Thoracic aorta (tissue), 2 donors: Measurements from ENCODE around the gene CDR2. TPM values are rescaled to one million over a fixed set of nuclear protein-coding genes. Genes with fewer than 3 reads are reported as not detected.

ENCODE experiments used
- ATAC-seq: fragments of 150-250 bp; one replicate; pipeline ENCODE4 v1.8.0; 2017; ENCODE audit warnings: low read depth; ENCODE audit not compliant: insufficient number of reproducible peaks, low FRiP score
- DNase-seq: peaks from one replicate; pipeline ENCODE4 v3.0.0-alpha.2; 2020; ENCODE audit warnings: low spot score
- H3K27ac ChIP-seq, 2 donors: fragments of 200-600 bp; sonication (generic); 1 replicate in 1 of 2; 2 replicates in 1 of 2; pipeline ENCODE4 v1.5.1; 2016; ENCODE audit warnings: mild to moderate bottlenecking in 2 of 2, moderate library complexity in 2 of 2
- H3K27me3 ChIP-seq: fragments of 200-600 bp; sonication (generic); replicated peaks from 2 replicates; pipeline ENCODE4 v1.6.0; 2016; ENCODE audit warnings: mild to moderate bottlenecking; ENCODE audit not compliant: insufficient read depth
- H3K36me3 ChIP-seq: fragments of 200-600 bp; sonication (generic); one replicate; pipeline ENCODE4 v1.5.1; 2016
- H3K4me1 ChIP-seq, 2 donors: fragments of 200-600 bp; sonication (generic); 1 replicate in 1 of 2; 2 replicates in 1 of 2; pipeline versions ENCODE4 v1.5.1 to v1.6.0; 2016; ENCODE audit warnings: low read depth in 2 of 2, mild to moderate bottlenecking in 1 of 2; ENCODE audit not compliant: control insufficient read depth in 1 of 2
- H3K4me3 ChIP-seq: fragments of 200-600 bp; sonication (generic); 2 replicates; pipeline ENCODE4 v1.5.1; 2016; ENCODE audit warnings: mild to moderate bottlenecking
- H3K9me3 ChIP-seq: fragments of 200-600 bp; sonication (generic); 2 replicates; pipeline ENCODE4 v1.5.1; 2016
- total RNA-seq, 2 donors: library from RNA; depleted of rRNA; stranded (reverse); fragments of >200 nt; gene quantifications; one replicate each; pipeline versions ENCODE4 v1.1.0 to v1.2.3, GENCODE V29; 2016
- TF ChIP-seq, protein P1 (sequence below): fragments of 200-600 bp; sonication (generic); IDR thresholded peaks from one replicate; pipeline ENCODE4 v1.5.1; 2019; ENCODE audit warnings: antibody characterized with exemption

Gene CDR2
- total RNA-seq, 2 donors from 2014 or later = 41.2 to 55.0 TPM

DNA sequence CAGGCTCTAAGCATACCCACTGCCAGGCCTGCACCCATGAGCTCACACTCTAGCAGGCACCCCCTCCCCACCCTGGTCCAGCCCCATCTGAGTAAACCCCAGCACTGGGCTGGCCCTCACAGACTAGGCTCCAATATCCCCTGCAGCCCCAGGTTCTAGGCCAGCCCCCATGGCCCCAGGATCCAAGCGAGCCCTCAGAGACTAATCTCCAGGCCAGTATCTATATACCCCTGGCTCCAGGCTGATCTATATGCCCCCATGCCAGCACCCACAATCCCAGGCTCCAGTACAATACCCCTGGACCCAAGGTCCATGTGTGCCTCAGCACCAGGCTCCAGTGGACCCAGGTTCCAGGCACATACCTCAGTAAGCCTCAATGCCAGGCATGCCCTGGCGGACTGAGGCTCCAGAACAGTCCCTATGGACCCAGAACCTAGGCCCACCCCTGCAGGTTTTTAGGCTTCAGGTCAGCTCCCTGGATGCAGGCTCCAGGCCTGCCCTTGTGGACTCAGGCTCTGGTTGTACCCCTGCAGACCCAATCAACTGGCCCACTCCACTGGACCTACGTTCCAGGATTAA, 38.7 kb downstream of the CDR2 start:
- Histone ChIP-seq H3K27me3 (no peaks in the 10 kb centered on the region), H3K9me3 (peaks cover 9% of the 10 kb centered on the region), H3K27ac (no peak overlapping the region), H3K4me1 (no peaks in the 10 kb centered on the region), H3K4me3 (no peak overlapping the region), H3K36me3 (peaks cover 41% of the 10 kb centered on the region)
- no peak for DNase-seq
- ATAC-seq = no peak
- TF ChIP-seq, protein P1, sequence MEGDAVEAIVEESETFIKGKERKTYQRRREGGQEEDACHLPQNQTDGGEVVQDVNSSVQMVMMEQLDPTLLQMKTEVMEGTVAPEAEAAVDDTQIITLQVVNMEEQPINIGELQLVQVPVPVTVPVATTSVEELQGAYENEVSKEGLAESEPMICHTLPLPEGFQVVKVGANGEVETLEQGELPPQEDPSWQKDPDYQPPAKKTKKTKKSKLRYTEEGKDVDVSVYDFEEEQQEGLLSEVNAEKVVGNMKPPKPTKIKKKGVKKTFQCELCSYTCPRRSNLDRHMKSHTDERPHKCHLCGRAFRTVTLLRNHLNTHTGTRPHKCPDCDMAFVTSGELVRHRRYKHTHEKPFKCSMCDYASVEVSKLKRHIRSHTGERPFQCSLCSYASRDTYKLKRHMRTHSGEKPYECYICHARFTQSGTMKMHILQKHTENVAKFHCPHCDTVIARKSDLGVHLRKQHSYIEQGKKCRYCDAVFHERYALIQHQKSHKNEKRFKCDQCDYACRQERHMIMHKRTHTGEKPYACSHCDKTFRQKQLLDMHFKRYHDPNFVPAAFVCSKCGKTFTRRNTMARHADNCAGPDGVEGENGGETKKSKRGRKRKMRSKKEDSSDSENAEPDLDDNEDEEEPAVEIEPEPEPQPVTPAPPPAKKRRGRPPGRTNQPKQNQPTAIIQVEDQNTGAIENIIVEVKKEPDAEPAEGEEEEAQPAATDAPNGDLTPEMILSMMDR = no peak

DNA sequence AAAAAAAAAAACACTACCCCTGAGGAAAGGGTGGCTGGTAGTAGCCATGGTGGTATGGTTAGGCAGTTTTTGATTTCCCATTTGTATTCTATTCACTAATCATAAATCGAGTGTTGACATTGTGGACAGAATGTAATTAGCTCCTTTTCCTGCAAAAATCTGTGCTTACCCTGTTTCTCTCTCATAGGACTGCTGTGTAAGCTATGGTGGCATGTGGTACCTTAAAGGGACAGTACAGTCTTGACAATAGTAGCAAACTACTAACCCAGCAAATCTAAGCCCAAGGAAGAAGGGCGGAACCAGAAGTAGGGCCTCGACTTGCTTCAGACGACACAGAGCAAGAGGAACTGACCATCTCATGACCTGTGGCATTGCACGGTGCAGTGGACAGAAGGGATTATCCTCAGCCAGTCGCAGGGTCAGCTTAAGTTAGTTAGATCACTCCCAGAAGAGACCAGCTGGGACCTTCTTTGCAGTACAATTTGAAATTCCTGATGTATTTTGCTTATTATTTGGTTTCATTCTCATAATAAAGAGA, 40.9 kb downstream of the CDR2 start:
- DNase-seq = no peak
- Histone ChIP-seq H3K9me3 (peaks cover 9% of the 10 kb centered on the region), H3K27me3 (no peaks in the 10 kb centered on the region), H3K4me1 (no peaks in the 10 kb centered on the region), H3K4me3 (no peak overlapping the region), H3K36me3 (peaks cover 36% of the 10 kb centered on the region), H3K27ac (no peak overlapping the region)
- TF ChIP-seq, protein P1 = no peak
- no peak for ATAC-seq

DNA sequence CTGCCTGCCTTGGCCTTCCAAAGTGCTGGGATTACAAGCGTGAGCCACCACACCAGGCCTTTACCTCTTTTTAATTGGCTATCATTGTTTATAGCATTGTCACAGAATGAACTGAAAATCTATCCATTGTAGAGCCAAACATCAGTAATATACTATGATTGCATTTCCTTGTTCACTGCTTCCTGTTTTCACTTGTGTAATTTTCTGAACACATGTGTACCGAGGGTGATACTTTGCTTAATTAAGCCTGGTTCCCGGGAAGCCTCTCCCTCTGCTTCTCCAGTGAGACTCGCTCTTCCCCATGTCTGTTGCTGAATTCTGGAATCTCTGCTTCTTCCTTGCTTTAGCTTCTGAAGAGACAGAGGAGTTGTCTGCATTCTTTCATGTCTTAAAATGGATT, 44.1 kb downstream of the CDR2 start:
- ATAC-seq = no peak

DNA sequence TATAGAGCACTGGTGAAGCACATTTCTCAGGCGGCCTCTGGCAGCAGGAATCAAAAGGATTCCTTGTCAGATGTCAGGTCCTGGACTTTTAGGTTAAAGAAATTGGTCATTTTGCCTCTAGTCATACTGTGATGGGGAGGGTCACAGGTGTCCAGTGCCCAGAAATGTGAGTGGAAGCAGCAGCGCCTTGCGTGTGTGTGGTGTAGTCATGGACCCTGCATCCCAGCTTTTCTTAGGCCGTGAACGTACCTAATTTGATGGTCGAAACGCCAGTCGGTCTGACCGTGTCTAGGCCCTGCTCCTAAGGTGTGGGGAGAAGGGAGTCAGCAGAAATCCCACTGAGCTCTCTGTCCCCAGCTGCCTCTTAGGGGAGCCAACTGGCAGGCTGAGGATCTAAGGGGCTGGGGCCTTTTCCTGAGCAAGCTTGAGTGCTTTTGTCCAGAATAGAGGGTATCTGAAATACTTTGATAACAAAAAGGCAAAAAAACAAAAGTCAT, 45.2 kb downstream of the CDR2 start:
- no peak overlapping the region for H3K4me3 ChIP-seq
- no peaks in the 10 kb centered on the region for H3K9me3 ChIP-seq
- peaks cover 51% of the 10 kb centered on the region for H3K36me3 ChIP-seq
- no peaks in the 10 kb centered on the region for H3K27me3 ChIP-seq
- H3K4me1 ChIP-seq = no peaks in the 10 kb centered on the region
- no peak overlapping the region for H3K27ac ChIP-seq
- TF ChIP-seq, protein P1 = no peak
- ATAC-seq (no peak), DNase-seq (no peak)

More for the DNA sequence above, 44.1 kb downstream of the CDR2 start:
- H3K4me3 ChIP-seq = no peak overlapping the region
- H3K27me3 ChIP-seq = no peaks in the 10 kb centered on the region
- no peak overlapping the region for H3K27ac ChIP-seq
- no peaks in the 10 kb centered on the region for H3K9me3 ChIP-seq
- H3K4me1 ChIP-seq = no peaks in the 10 kb centered on the region
- no peak for DNase-seq
- H3K36me3 ChIP-seq = peaks cover 55% of the 10 kb centered on the region
- TF ChIP-seq, protein P1 = no peak

DNA sequence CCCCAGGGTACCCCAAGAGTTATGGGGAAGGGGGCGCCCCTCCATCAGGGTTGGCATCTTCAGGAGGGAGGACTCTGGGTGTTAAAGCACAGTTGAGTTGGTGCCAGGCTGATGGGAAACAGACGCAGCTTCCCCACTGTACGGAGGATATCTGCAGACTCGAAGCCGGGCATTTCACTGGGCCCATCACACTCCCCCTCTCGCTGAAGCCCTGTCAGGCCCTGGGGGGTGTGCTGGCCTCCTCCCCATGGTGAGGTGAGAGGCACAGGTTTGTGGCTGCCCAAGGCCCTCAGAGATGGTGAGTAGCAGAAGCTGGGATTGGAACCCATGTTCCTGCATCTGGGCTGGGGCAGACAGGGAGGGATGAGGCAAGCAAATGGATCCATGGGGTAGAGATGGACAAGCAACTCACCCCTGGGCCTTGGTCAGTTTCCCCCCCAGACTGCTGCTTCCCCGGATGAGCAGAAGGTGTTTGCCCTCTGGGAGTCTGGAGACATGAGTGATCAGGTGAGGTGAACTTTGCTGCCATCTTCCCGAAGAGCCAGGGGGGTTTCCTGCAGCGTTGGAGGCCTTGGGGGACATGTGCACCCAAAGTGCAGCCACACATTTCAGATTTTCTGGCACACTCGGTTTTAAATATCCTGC, 46.2 kb downstream of the CDR2 start:
- no peak overlapping the region for H3K4me3 ChIP-seq
- no peaks in the 10 kb centered on the region for H3K27me3 ChIP-seq
- no peak for DNase-seq
- TF ChIP-seq, protein P1 = no peak
- H3K36me3 ChIP-seq = peaks cover 46% of the 10 kb centered on the region
- no peaks in the 10 kb centered on the region for H3K9me3 ChIP-seq
- H3K27ac ChIP-seq = no peak overlapping the region
- H3K4me1 ChIP-seq = no peaks in the 10 kb centered on the region
- no peak for ATAC-seq
